HG02642 (cell line): ENCODE results near the gene PTHLH.

Experiments used
- ATAC-seq: cut with Tn5 transposase; IDR thresholded peaks from one replicate; pipeline ENCODE4 v1.9.1; 2021; ENCODE audit warnings: mild to moderate bottlenecking; ENCODE audit not compliant: unreplicated experiment, poor library complexity

PTHLH gene

GRCh38 chr12:27975222-27976136 is 2.9 kb upstream of the PTHLH start:
- ATAC-seq, result no peak

- ATAC-seq, result no peak
Measured at GRCh38 chr12:27974735-27975221, 2.2 kb upstream of the PTHLH start.

GRCh38 chr12:27973487-27973890 is 956 bp upstream of the PTHLH start:
- no peak for ATAC-seq

- no peak for ATAC-seq
Measured at GRCh38 chr12:27971606-27972005, 927 bp downstream of the PTHLH start.

GRCh38 chr12:27971121-27971489 is 1.4 kb downstream of the PTHLH start:
- no peak for ATAC-seq

GRCh38 chr12:27970401-27971120 is 2.0 kb downstream of the PTHLH start:
- peak; percentile 35 for ATAC-seq

- ATAC-seq, result peak; percentile 87
Measured at GRCh38 chr12:27969624-27970400, 2.7 kb downstream of the PTHLH start.

GRCh38 chr12:27968972-27969623 is 3.4 kb downstream of the PTHLH start:
- ATAC-seq, result no peak

GRCh38 chr12:27967551-27968054 is 4.9 kb downstream of the PTHLH start:
- ATAC-seq, result no peak

- no peak for ATAC-seq
Measured at GRCh38 chr12:27966870-27967269, 5.7 kb downstream of the PTHLH start.

- no peak for ATAC-seq
Measured at GRCh38 chr12:27965966-27966365, 6.6 kb downstream of the PTHLH start.

GRCh38 chr12:27965411-27965810 is 7.1 kb downstream of the PTHLH start:
- no peak for ATAC-seq

- ATAC-seq, result no peak
Measured at GRCh38 chr12:27964123-27964522, 8.4 kb downstream of the PTHLH start.

- ATAC-seq, result no peak
Measured at GRCh38 chr12:27960821-27961220, 11.7 kb downstream of the PTHLH start.

- ATAC-seq, result no peak
Measured at GRCh38 chr12:27958675-27959074, 13.9 kb downstream of the PTHLH start.

- no peak for ATAC-seq
Measured at GRCh38 chr12:27957366-27957765, 15.2 kb downstream of the PTHLH start.

GRCh38 chr12:27953817-27954216 is 18.7 kb downstream of the PTHLH start:
- no peak for ATAC-seq

GRCh38 chr12:27953348-27953747 is 19.2 kb downstream of the PTHLH start:
- no peak for ATAC-seq

- no peak for ATAC-seq
Measured at GRCh38 chr12:27952510-27952909, 20.0 kb downstream of the PTHLH start.

- no peak for ATAC-seq
Measured at GRCh38 chr12:27951898-27952297, 20.6 kb downstream of the PTHLH start.
